Measurements from ENCODE around the gene CFAP210.

- TF ChIP-seq CTCF (IDR thresholded peaks at IDR 0.05) (no peak), POLR2A (IDR thresholded peaks at IDR 0.05) (no peak)
Observed at GRCh38 chr2:169663247-169663646, 31.0 kb downstream of the CFAP210 start.

Data from breast epithelium (tissue), 3 donors.